Activated naive CD4-positive, alpha-beta T cell treated with anti-CD3 and anti-CD28 coated beads, Interleukin-2, amount 10 ng/mL, durations not matched to agents 7 days and 5 days (primary cell): ENCODE results near the gene IMMT.
"Not testable (repeated sequence)": the region's sequence is repeated elsewhere in the genome, so short reads cannot be mapped to it uniquely, and the experiment has no call there.

Experiments used
- CTCF ChIA-PET: fragments of 350-600 bp; sonication (Branson Sonifier 250); formaldehyde crosslinking; loops from one replicate; lab custom pipeline; 2021; ENCODE audit warnings: antibody characterized with exemption; lab: Charles Lee
- DNase-seq: peaks from one replicate; pipeline ENCODE4 v3.0.0-alpha.2; 2020
- H3K27ac Mint-ChIP-seq: one replicate; pipeline ENCODE4 v1.8.0; 2021; ENCODE audit warnings: mild to moderate bottlenecking, moderate library complexity, mixed read lengths
- H3K27me3 Mint-ChIP-seq: one replicate; pipeline ENCODE4 v1.8.0; 2021; ENCODE audit warnings: mild to moderate bottlenecking, mixed read lengths
- H3K36me3 Mint-ChIP-seq: one replicate; pipeline ENCODE4 v1.8.0; 2021; ENCODE audit warnings: mixed read lengths
- H3K4me1 Mint-ChIP-seq: one replicate; pipeline ENCODE4 v1.8.0; 2021; ENCODE audit warnings: mixed read lengths
- H3K4me3 Mint-ChIP-seq: one replicate; pipeline ENCODE4 v1.8.0; 2021; ENCODE audit warnings: mild to moderate bottlenecking, moderate library complexity, mixed read lengths
- H3K9me3 Mint-ChIP-seq: one replicate; pipeline ENCODE4 v1.8.0; 2021; ENCODE audit warnings: mixed read lengths

IMMT gene

DNA sequence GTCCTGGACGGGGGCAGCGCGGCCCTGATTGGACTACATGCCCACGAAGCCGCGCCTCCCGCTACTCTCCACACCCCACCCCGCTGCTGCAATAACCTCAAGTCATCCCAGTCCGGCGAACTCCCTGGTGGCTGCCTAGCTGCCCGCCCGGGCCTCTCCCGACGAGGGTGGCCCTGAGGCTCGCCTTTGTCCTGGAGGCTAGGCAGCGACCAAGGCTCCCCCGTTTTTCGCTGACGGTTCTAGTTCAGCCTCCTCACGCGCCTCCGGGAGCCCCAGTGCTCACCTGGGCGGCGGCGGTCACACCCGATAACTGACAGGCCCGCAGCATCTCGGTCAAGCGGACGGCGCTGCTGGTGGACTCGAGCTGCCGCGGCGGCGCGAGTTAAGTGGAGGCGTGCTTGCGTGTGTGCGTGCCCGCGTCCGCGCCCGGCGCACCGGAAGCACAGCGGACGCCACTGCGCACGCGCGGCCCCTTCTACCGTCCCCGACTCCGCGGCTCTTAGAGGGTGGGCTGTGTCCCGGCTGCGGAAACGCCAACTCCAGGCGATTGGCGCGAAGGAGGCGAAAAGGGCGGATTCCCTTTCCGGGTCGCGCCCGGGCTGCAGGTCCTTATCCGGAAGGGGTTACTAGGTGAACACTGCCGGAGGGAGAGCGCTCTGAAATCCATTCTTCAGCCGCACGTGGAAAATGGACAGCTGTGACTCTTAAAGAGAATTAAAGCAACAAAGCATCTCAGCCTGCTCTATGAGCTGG lies at the start of gene IMMT:
Gene IMMT, minus strand, starts transcription at position 408 of the 753 bp plus-strand sequence. Its CDS starts 80 bp downstream, at position 328.
- peaks cover 25% of the 10 kb centered on the region for H3K36me3 Mint-ChIP-seq
- H3K27ac Mint-ChIP-seq = peak within 1 kb of the TSS; percentile 94
- H3K4me1 Mint-ChIP-seq = peaks cover 63% of the 10 kb centered on the region
- no peaks in the 10 kb centered on the region for H3K27me3 Mint-ChIP-seq
- CTCF ChIA-PET = interaction anchor here (1.8 kb wide), 1 partner anchor 10 kb away, joined by 3 read pairs; no protein-coding TSS in a partner anchor
- peak; percentile 96 for DNase-seq
- H3K4me3 Mint-ChIP-seq = peak within 1 kb of the TSS; percentile 96
- H3K9me3 Mint-ChIP-seq = no peaks in the 10 kb centered on the region

DNA sequence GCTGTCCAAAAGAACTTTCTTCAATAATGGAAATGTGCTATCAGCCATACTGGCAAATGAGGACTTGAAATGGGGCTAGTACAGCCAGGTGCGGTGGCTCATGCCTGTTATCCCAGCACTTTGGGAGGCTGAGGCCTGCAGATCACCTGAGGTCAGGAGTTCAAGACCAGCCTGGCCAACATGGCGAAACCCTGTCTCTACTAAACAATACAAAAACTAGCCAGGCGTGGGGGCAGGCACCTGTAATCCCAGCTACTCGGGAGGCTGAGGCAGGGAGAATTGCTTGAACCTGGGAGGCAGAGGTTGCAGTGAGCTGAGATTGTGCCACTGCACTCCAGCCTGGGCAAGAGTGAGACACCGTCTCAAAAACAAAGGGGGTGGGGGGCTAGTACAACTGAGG lies 49.5 kb upstream of the IMMT start:
- H3K9me3 Mint-ChIP-seq, DNase-seq, H3K36me3 Mint-ChIP-seq, H3K4me3 Mint-ChIP-seq, H3K4me1 Mint-ChIP-seq, H3K27ac Mint-ChIP-seq: not testable (repeated sequence)
- CTCF ChIA-PET = interaction anchor here (1.8 kb wide), 1 partner anchor 23 kb away, joined by 6 read pairs; no protein-coding TSS in a partner anchor
- H3K27me3 Mint-ChIP-seq = peaks cover 22% of the 10 kb centered on the region

DNA sequence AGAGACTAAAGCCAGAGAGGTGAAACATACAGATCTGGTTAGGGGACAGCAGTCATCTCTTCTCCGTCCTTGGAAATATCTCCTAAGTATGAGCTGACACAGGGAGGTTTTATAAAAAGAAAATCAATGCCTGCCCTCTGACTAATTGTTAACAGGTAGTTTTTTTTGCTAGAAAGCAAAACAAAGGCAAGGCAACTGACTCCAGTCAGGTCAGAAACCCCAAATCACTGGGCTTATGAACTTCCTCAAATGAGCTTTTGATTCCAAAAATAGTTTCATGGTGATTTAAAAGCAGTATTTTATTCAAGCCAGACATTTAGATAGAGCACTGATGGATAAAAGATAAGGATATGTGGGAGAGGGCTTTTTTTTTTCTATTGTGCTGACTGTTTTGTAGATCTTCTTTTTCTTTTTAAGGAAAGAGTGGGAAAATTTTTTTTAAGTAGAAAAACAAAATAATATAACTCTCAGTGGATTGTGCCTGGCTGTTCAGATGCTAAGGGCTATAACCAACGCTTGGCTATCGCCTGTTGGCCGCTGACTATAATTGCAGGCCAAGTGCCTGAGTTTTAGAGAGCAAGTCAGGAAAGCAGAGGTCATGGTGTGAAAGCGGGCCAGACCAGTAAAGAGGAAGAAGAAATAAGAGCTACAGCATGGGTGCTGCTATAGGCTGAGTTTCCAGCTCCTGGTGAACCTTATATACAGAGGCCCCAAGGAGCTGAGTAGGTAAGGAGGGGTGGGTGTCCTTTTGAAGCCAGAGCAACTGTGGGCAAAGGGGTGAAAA lies 48.9 kb upstream of the IMMT start:
- CTCF ChIA-PET = interaction anchor here (1.8 kb wide), 1 partner anchor 22 kb away, joined by 6 read pairs; no protein-coding TSS in a partner anchor
- Mint-ChIP-seq H3K27ac (no peak overlapping the region), H3K9me3 (no peaks in the 10 kb centered on the region), H3K27me3 (peaks cover 21% of the 10 kb centered on the region), H3K4me3 (no peak overlapping the region), H3K4me1 (peaks cover 5% of the 10 kb centered on the region), H3K36me3 (no peaks in the 10 kb centered on the region)
- no peak for DNase-seq

DNA sequence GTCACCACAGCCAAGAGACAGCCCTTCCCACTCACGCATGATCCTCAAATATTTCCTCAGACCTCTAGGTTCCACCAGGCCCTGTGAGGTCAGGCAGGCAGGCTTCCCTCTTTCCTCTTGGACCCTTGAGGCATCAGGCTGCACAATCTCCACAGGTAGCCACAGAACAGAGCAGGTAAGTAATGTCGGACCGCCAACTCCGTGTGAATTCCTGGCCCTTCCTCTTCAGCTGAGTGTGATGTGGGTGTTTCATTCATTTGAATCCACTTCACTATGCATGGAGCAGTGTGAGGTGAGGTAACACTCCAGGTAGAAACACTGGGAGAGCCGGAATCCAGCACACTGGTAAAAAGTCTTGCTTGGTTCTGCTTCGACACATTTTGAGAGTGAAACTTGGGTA lies 48.0 kb upstream of the IMMT start:
- Mint-ChIP-seq H3K9me3 (no peaks in the 10 kb centered on the region), H3K4me3 (no peak overlapping the region), H3K27me3 (peaks cover 21% of the 10 kb centered on the region), H3K36me3 (no peaks in the 10 kb centered on the region), H3K27ac (no peak overlapping the region), H3K4me1 (peaks cover 14% of the 10 kb centered on the region)
- DNase-seq = no peak
- CTCF ChIA-PET = no interaction called here

DNA sequence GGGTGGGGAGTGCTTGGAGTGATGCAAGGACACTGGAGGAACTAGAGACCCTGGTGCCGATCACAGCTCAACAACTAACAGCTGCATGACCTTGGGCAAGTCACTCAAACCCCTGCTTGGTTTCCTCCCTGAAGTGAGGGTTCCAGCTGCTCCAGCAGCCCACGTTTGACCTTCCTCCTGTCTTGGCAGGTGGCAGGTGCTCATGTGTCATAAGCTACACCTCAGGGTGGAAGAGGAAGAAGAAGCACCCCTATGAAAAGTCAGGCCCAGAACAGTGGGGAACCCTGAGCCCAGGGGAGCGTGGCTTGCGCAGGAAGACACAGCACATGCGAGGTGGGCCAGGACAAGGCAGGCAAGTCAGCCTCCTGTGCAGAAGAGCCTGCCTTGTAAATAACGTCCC lies 46.3 kb upstream of the IMMT start:
- H3K27me3 Mint-ChIP-seq = peaks cover 20% of the 10 kb centered on the region
- CTCF ChIA-PET = interaction anchor here (1.1 kb wide), 1 partner anchor 20 kb away, joined by 3 read pairs; no protein-coding TSS in a partner anchor
- H3K4me3 Mint-ChIP-seq = no peak overlapping the region
- no peaks in the 10 kb centered on the region for H3K9me3 Mint-ChIP-seq
- H3K27ac Mint-ChIP-seq = no peak overlapping the region
- DNase-seq = no peak
- H3K4me1 Mint-ChIP-seq = peaks cover 18% of the 10 kb centered on the region
- H3K36me3 Mint-ChIP-seq = no peaks in the 10 kb centered on the region

DNA sequence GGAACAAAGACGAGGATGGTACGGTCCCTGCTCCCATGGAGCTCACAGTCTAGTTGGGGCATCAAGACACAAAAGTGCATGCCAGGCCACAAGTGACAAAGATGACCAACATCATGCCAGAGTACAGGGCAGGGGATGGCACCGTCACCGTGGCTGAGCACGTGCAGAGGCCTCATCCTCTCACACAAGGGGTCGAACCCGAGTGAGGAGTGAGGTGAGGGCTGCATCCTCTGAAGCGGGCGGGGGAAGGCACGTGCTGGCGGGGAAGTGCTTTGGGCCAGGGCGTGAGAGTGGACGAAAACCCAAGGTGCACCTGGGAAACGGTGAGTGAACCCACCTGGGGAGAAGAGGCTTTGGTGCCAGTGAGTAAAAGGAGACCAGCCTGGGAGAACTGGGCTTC lies 45.0 kb upstream of the IMMT start:
- CTCF ChIA-PET = no interaction called here
- DNase-seq = no peak
- peaks cover 23% of the 10 kb centered on the region for H3K27me3 Mint-ChIP-seq
- no peaks in the 10 kb centered on the region for H3K9me3 Mint-ChIP-seq
- no peak overlapping the region for H3K27ac Mint-ChIP-seq
- no peak overlapping the region for H3K4me3 Mint-ChIP-seq
- no peaks in the 10 kb centered on the region for H3K36me3 Mint-ChIP-seq
- peaks cover 18% of the 10 kb centered on the region for H3K4me1 Mint-ChIP-seq

DNA sequence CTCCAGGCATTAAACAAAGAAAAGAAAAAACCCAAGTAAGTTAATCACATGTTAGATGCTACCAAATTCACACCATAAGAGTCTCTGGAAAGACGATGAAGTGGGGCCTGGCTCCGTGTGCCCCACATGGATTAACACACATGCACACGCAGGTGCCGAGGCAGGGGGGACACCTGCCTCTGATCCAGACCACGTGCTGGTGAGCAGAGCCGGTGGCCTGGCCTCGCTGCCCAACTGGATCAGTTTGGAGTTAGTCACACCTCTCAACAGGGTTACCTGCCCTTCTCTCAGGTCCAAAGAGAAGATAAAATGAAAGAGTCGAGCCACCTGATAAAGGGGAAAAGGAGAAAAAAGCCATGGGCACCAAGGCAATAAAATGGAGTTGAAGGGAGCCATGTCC lies 44.5 kb upstream of the IMMT start:
- Mint-ChIP-seq H3K36me3 (no peaks in the 10 kb centered on the region), H3K9me3 (no peaks in the 10 kb centered on the region), H3K27ac (peak overlapping the region; percentile 16), H3K4me1 (peaks cover 18% of the 10 kb centered on the region), H3K27me3 (peaks cover 23% of the 10 kb centered on the region), H3K4me3 (no peak overlapping the region)
- CTCF ChIA-PET = no interaction called here
- DNase-seq = no peak

DNA sequence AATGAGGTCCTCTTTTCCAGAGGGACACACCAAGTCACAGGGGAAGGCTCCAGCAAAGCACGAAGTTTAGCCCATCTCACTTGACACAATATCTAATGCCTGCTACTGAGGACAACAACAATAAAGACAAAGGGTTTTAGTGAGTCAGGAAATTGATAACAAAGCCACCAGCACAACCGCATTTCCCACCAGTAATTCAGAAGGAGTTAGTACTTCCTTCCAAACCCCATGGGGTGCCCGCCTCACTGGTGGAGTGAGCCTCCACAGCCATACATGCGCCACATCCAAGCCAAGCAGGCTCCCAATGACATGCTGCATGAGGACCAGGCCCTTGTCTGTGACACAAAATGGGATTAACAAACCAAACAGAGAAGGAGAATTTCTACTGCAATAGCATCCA lies 44.1 kb upstream of the IMMT start:
- Mint-ChIP-seq H3K9me3 (no peaks in the 10 kb centered on the region), H3K27me3 (peaks cover 23% of the 10 kb centered on the region), H3K36me3 (no peaks in the 10 kb centered on the region), H3K27ac (peak overlapping the region; percentile 16), H3K4me3 (no peak overlapping the region), H3K4me1 (peaks cover 18% of the 10 kb centered on the region)
- peak; percentile 24 for DNase-seq
- CTCF ChIA-PET = no interaction called here

DNA sequence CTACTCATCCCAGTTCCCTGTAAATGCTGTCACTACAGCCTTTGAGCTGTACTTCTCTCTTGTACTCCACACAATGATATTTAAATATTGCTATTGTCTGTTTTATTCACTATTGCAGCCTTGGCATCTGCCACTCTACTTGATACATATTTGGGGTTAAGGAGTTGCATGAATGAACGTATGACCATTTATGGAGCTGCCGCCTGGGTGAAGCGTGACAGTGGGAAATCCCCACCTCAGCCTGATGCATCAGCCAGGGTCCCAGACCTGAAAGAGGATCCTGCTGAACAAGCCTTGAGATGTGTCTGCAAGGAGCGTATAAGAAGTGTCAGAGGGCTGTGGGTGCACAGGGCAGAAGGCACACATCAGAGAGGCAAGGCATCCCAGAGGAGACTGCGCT lies 43.1 kb upstream of the IMMT start:
- no peaks in the 10 kb centered on the region for H3K36me3 Mint-ChIP-seq

DNA sequence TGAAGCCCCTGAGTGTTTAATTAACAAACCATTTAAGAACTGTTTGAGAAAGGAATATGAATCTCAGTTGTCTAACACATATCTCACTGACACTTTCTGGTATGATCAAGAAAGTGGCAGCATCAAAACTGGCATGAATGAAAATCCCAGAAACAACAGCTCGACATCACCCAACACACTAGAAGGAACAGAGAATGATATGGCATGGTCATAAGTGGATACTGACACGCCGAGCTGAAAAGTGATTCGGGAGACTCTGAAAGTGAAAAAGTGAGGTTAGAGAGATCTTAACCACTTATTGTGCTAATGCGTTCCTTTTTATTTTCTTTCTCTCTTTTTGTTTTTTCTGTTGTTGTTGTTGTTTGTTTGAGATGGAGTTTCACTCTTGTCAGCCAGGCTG lies 41.9 kb upstream of the IMMT start:
- H3K27me3 Mint-ChIP-seq = peaks cover 19% of the 10 kb centered on the region
- CTCF ChIA-PET = interaction anchor here (1.8 kb wide), 1 partner anchor 16 kb away, joined by 14 read pairs; no protein-coding TSS in a partner anchor
- no peak overlapping the region for H3K4me3 Mint-ChIP-seq
- H3K9me3 Mint-ChIP-seq = no peaks in the 10 kb centered on the region
- peaks cover 18% of the 10 kb centered on the region for H3K4me1 Mint-ChIP-seq
- no peak overlapping the region for H3K27ac Mint-ChIP-seq
- H3K36me3 Mint-ChIP-seq = no peaks in the 10 kb centered on the region
- DNase-seq = no peak

More for the DNA sequence above, 43.1 kb upstream of the IMMT start:
- Mint-ChIP-seq H3K9me3 (no peaks in the 10 kb centered on the region), H3K4me1 (peaks cover 18% of the 10 kb centered on the region), H3K27me3 (peaks cover 27% of the 10 kb centered on the region), H3K4me3 (no peak overlapping the region), H3K27ac (no peak overlapping the region)
- DNase-seq = peak; percentile 58
- CTCF ChIA-PET = interaction anchor here (1.8 kb wide), 1 partner anchor 17 kb away, joined by 14 read pairs; no protein-coding TSS in a partner anchor

DNA sequence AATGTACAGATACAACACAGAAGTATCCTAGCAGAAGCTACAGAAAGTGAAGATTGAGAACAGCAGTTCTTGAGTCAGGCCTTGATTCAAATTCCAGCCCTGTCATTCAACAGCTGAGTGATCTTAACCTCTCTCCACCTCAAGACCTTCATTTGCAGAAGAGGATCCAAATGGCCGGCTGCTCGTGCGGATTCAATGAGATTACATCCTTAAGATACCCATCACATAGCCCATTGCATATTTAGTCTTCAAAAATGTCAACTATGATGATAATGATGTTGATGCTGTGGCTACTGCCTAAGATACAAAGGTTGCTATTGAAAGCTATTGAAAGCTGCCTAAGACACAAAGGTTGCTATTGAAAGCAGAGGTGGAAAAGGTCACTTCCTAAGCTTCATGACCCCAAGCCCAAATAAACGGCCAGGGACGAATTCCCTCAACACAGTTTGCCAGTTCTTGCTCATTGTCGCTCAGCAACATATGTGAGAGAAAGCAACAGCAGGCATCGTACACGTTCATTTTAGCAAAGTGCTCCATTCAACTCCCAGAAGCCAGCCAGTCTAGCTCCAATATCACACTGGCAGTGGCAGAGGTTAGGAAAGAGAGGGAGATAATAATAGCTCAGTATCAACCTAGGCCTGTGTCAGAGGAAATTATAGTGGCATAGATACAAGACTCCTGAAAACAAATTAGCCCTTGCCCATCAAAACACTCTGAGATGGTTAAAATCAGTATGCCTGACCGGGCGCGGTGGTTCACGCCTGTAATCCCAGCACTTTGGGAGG lies 40.1 kb upstream of the IMMT start:
- no peak for DNase-seq
- Mint-ChIP-seq H3K9me3 (no peaks in the 10 kb centered on the region), H3K4me3 (no peak overlapping the region), H3K36me3 (no peaks in the 10 kb centered on the region), H3K27me3 (peaks cover 15% of the 10 kb centered on the region), H3K27ac (no peak overlapping the region), H3K4me1 (peaks cover 18% of the 10 kb centered on the region)
- CTCF ChIA-PET = interaction anchor here (1.9 kb wide), 1 partner anchor 15 kb away, joined by 7 read pairs; no protein-coding TSS in a partner anchor

DNA sequence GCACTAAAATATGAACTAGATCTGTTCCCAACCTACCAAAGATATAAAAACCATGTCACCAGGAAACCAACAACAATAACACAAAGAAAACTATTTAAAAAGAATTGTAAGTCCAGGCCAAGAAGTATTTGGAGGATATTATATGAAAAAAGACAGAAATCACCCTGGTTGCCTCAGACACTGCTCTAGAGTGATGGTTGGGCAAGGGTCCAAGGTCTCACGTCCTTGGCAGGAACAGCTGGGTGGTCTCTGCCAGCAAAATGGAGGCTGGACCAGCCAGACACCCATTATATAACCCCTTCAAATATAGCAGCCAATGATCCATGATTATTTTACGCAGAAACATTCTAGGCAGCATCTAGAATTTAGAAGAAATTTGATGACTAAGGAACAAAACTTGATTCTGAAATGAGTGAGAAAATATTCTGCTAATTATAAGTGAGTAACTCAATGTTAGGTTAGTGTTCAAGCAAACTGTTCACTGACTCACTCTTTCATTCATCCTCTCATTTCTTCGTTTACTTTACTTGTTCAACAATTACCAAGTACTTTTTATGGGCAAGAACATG lies 39.4 kb upstream of the IMMT start:
- DNase-seq = no peak
- no peak overlapping the region for H3K4me3 Mint-ChIP-seq
- H3K36me3 Mint-ChIP-seq = no peaks in the 10 kb centered on the region
- H3K27ac Mint-ChIP-seq = no peak overlapping the region
- H3K27me3 Mint-ChIP-seq = peaks cover 10% of the 10 kb centered on the region
- CTCF ChIA-PET = interaction anchor here (1.9 kb wide), 1 partner anchor 14 kb away, joined by 7 read pairs; no protein-coding TSS in a partner anchor
- H3K4me1 Mint-ChIP-seq = peaks cover 18% of the 10 kb centered on the region
- no peaks in the 10 kb centered on the region for H3K9me3 Mint-ChIP-seq

DNA sequence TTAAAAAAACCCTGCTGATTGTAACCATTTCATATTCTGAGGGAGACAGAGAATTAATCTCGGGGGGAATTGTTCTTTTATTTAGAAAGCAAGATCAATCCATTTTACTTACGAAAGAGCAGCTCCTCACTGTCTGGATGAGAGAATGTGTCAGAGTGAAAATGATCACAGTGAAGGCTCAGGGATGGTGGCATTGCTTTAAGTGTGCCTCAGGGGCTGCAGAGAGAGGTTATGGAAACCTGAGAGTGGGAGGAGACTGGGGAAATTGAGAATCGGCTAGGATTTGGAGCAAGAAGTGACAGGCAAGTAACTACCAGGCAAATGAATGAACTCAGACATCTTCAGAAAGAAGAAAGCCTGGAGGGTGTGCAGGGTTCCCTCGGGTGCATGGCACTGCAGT lies 38.2 kb upstream of the IMMT start:
- Mint-ChIP-seq H3K9me3 (no peaks in the 10 kb centered on the region), H3K27me3 (peaks cover 16% of the 10 kb centered on the region), H3K27ac (no peak overlapping the region), H3K36me3 (no peaks in the 10 kb centered on the region), H3K4me1 (peaks cover 6% of the 10 kb centered on the region), H3K4me3 (no peak overlapping the region)
- DNase-seq = no peak
- CTCF ChIA-PET = interaction anchor here (2.2 kb wide), 1 partner anchor 12 kb away, joined by 8 read pairs; no protein-coding TSS in a partner anchor
